ENCODE results near the gene CLDN3.
A peak's percentile ranks its signal among the peaks of the same experiment; 100 is the strongest.
"Not testable (repeated sequence)": the region's sequence is repeated elsewhere in the genome, so short reads cannot be mapped to it uniquely, and the experiment has no call there.

CLDN3 gene

GRCh38 chr7:73770002-73770859, at the start of gene CLDN3:
Gene CLDN3 (minus strand): TSS chr7:73770270. CDS start chr7:73770049, 221 bp downstream.
- DNase-seq, result no peak

GRCh38 chr7:73817121-73817520, 47.1 kb upstream of the CLDN3 start:
- DNase-seq, result no peak

GRCh38 chr7:73815436-73815835, 45.4 kb upstream of the CLDN3 start:
- no peak for DNase-seq

- DNase-seq, result no peak
Observed at GRCh38 chr7:73812996-73813395, 42.9 kb upstream of the CLDN3 start.

- peak; percentile 51 for DNase-seq
Observed at GRCh38 chr7:73811760-73812168, 41.7 kb upstream of the CLDN3 start.

GRCh38 chr7:73810998-73811360, 40.9 kb upstream of the CLDN3 start:
- no peak for DNase-seq

- no peak for DNase-seq
Observed at GRCh38 chr7:73809467-73809951, 39.4 kb upstream of the CLDN3 start.

- no peak for DNase-seq
Observed at GRCh38 chr7:73802459-73802858, 32.4 kb upstream of the CLDN3 start.

- no peak for DNase-seq
Observed at GRCh38 chr7:73801577-73801976, 31.5 kb upstream of the CLDN3 start.

GRCh38 chr7:73799282-73800141, 29.4 kb upstream of the CLDN3 start:
- no peak for DNase-seq

- not testable (repeated sequence) for DNase-seq
Observed at GRCh38 chr7:73797176-73797575, 27.1 kb upstream of the CLDN3 start.

GRCh38 chr7:73796656-73797055, 26.6 kb upstream of the CLDN3 start:
- not testable (repeated sequence) for DNase-seq

GRCh38 chr7:73795188-73795587, 25.1 kb upstream of the CLDN3 start:
- not testable (repeated sequence) for DNase-seq

- DNase-seq, result not testable (repeated sequence)
Observed at GRCh38 chr7:73791170-73791690, 21.2 kb upstream of the CLDN3 start.

GRCh38 chr7:73789051-73789450, 19.0 kb upstream of the CLDN3 start:
- DNase-seq, result no peak

GRCh38 chr7:73787786-73788048, 17.6 kb upstream of the CLDN3 start:
- not testable (repeated sequence) for DNase-seq

- no peak for DNase-seq
Observed at GRCh38 chr7:73786588-73786987, 16.5 kb upstream of the CLDN3 start.

GRCh38 chr7:73779517-73779916, 9.4 kb upstream of the CLDN3 start:
- DNase-seq, result no peak

GRCh38 chr7:73778801-73779389, 8.8 kb upstream of the CLDN3 start:
- DNase-seq, result no peak

- no peak for DNase-seq
Observed at GRCh38 chr7:73774923-73775322, 4.9 kb upstream of the CLDN3 start.

GRCh38 chr7:73773700-73774517, 3.8 kb upstream of the CLDN3 start:
- no peak for DNase-seq
